H1 (cell line): ENCODE measurements around the gene CIAO3. TPM values are rescaled to one million over a fixed set of nuclear protein-coding genes. Genes with fewer than 3 reads are reported as not detected.

Experiments
- CTCF ChIA-PET: fragments of 300-600 bp; sonication (Branson Sonifier 250); formaldehyde crosslinking; loops from one replicate; lab custom pipeline; 2021; ENCODE audit not compliant: partially characterized antibody; lab: Charles Lee
- POLR2A ChIA-PET: fragments of 300-600 bp; sonication (Branson Sonifier 250); formaldehyde crosslinking; loops from one replicate; lab custom pipeline; 2021; ENCODE audit warnings: inconsistent platforms; ENCODE audit not compliant: partially characterized antibody; lab: Charles Lee
- DNase-seq, 2 experiments: peaks; one replicate each; pipeline versions ENCODE4 v3.0.0 to v3.0.0-alpha.2; 2010 to 2022; ENCODE audit warnings: low spot score in 2 of 2, low read depth in 1 of 2, mixed read lengths in 1 of 2
- FAIRE-seq: peaks from 2 replicates; lab custom pipeline; 2011; peaks lifted over from hg19 to GRCh38; lab: Jason Lieb, UNC
- H2AFZ ChIP-seq: 2 replicates; pipeline ENCODE4 v1.8.1; 2012; ENCODE audit warnings: low read length, inconsistent platforms
- H2AK5ac ChIP-seq: 2 replicates; pipeline ENCODE4 v1.6.1; 2013; ENCODE audit warnings: low read depth, low read length
- H2BK120ac ChIP-seq: replicated peaks from 2 replicates; pipeline ENCODE3; 2013; ENCODE audit warnings: low read depth, low read length, inconsistent platforms
- H2BK12ac ChIP-seq: 2 replicates; pipeline ENCODE4 v1.6.1; 2013; ENCODE audit warnings: low read depth, low read length
- H2BK15ac ChIP-seq: 2 replicates; pipeline ENCODE4 v1.6.1; 2013; ENCODE audit warnings: low read length
- H2BK20ac ChIP-seq: 2 replicates; pipeline ENCODE4 v1.6.1; 2013; ENCODE audit warnings: low read length
- H2BK5ac ChIP-seq: 2 replicates; pipeline ENCODE4 v1.6.1; 2013; ENCODE audit warnings: low read depth, low read length
- H3K14ac ChIP-seq: 2 replicates; pipeline ENCODE4 v1.6.1; 2013; ENCODE audit warnings: inconsistent platforms; ENCODE audit not compliant: insufficient read length
- H3K18ac ChIP-seq: 2 replicates; pipeline ENCODE4 v1.6.1; 2013; ENCODE audit warnings: low read length; ENCODE audit errors: extremely low read depth
- H3K23ac ChIP-seq: 2 replicates; pipeline ENCODE4 v1.6.1; 2013; ENCODE audit warnings: inconsistent platforms; ENCODE audit not compliant: insufficient read length
- H3K23me2 ChIP-seq: 2 replicates; pipeline ENCODE4 v1.6.1; 2013; ENCODE audit warnings: low read depth, low read length
- H3K27ac ChIP-seq: 2 replicates; pipeline ENCODE4 v1.6.1; 2011; ENCODE audit warnings: low read depth, low read length, inconsistent platforms
- H3K27me3 ChIP-seq, 4 experiments: replicated peaks in 1 of 4; 1 replicate in 1 of 4; 2 replicates in 3 of 4; pipeline versions ENCODE4 v1.6.1 to v1.8.1; 2011 to 2013; ENCODE audit warnings: low read length in 3 of 4, mild to moderate bottlenecking in 3 of 4, inconsistent platforms in 2 of 4, mixed read lengths in 2 of 4, moderate library complexity in 1 of 4; ENCODE audit not compliant: control insufficient read depth in 3 of 4, insufficient read depth in 3 of 4; ENCODE audit errors: extremely low read depth in 1 of 4
- H3K36me3 ChIP-seq, 4 experiments: 2 replicates each; pipeline versions ENCODE4 v1.6.1 to v1.8.1; 2011 to 2013; ENCODE audit warnings: mild to moderate bottlenecking in 4 of 4, low read length in 3 of 4, moderate library complexity in 2 of 4, control low read depth in 1 of 4, inconsistent platforms in 1 of 4; ENCODE audit not compliant: insufficient read depth in 4 of 4, control insufficient read depth in 2 of 4
- H3K4ac ChIP-seq: replicated peaks from 2 replicates; pipeline ENCODE3; 2013; ENCODE audit warnings: low read length, low read depth, mixed read lengths, inconsistent platforms; ENCODE audit not compliant: insufficient read length
- H3K4me1 ChIP-seq, 4 experiments: replicated peaks in 1 of 4; 1 replicate in 1 of 4; 2 replicates in 3 of 4; pipeline versions ENCODE4 v1.6.1 to v1.8.1; 2011 to 2013; ENCODE audit warnings: low read length in 3 of 4, inconsistent platforms in 2 of 4, mixed read lengths in 1 of 4; ENCODE audit not compliant: insufficient read depth in 4 of 4, control insufficient read depth in 3 of 4
- H3K4me2 ChIP-seq, 2 experiments: 2 replicates each; pipeline versions ENCODE4 v1.6.1 to v1.8.1; 2011 to 2013; ENCODE audit warnings: low read depth in 2 of 2, low read length in 2 of 2, control low read depth in 1 of 2, inconsistent platforms in 1 of 2, mild to moderate bottlenecking in 1 of 2; ENCODE audit not compliant: insufficient read depth in 1 of 2
- H3K4me3 ChIP-seq, 4 experiments: fragments of 200-600, 300-600 bp in 1 of 4; sonication (generic), shearing (Covaris generic), sonication (Bioruptor Twin) in 1 of 4; 2 replicates each; pipeline versions ENCODE4 v1.5.1 to v1.8.1; 2011 to 2016; ENCODE audit warnings: low read length in 4 of 4, low read depth in 3 of 4, control low read depth in 2 of 4, inconsistent platforms in 2 of 4, mild to moderate bottlenecking in 2 of 4, mixed read lengths in 1 of 4, moderate library complexity in 1 of 4; ENCODE audit not compliant: insufficient read depth in 2 of 4; ENCODE audit errors: extremely low read depth in 1 of 4
- H3K56ac ChIP-seq: replicated peaks from 2 replicates; pipeline ENCODE3; 2013; ENCODE audit warnings: low read depth, mild to moderate bottlenecking, mixed read lengths, low read length, inconsistent platforms; ENCODE audit not compliant: insufficient read length
- H3K79me1 ChIP-seq: 2 replicates; pipeline ENCODE4 v1.6.1; 2013; ENCODE audit warnings: low read depth, low read length, control low read depth
- H3K79me2 ChIP-seq, 2 experiments: 2 replicates each; pipeline versions ENCODE4 v1.6.1 to v1.8.1; 2012 to 2013; ENCODE audit warnings: low read length in 2 of 2, mild to moderate bottlenecking in 2 of 2, inconsistent platforms in 1 of 2; ENCODE audit not compliant: insufficient read depth in 2 of 2, control insufficient read depth in 1 of 2
- H3K9ac ChIP-seq, 4 experiments: replicated peaks in 1 of 4; 1 replicate in 1 of 4; 2 replicates in 3 of 4; pipeline versions ENCODE4 v1.6.1 to v1.8.1; 2011 to 2013; ENCODE audit warnings: low read depth in 3 of 4, low read length in 3 of 4, control low read depth in 2 of 4, mild to moderate bottlenecking in 2 of 4, moderate library complexity in 2 of 4, inconsistent platforms in 1 of 4; ENCODE audit errors: extremely low read depth in 1 of 4
- H3K9me3 ChIP-seq, 2 experiments: 2 replicates each; pipeline versions ENCODE4 v1.6.1 to v1.8.1; 2012 to 2013; ENCODE audit warnings: mild to moderate bottlenecking in 2 of 2, moderate library complexity in 2 of 2, control low read depth in 1 of 2, inconsistent platforms in 1 of 2, low read depth in 1 of 2, low read length in 1 of 2, mixed read lengths in 1 of 2; ENCODE audit not compliant: insufficient read depth in 2 of 2
- H4K20me1 ChIP-seq, 2 experiments: replicated peaks in 1 of 2; 2 replicates each; pipeline versions ENCODE3 to v1.8.1; 2011 to 2013; ENCODE audit warnings: inconsistent platforms in 2 of 2, low read length in 2 of 2, mild to moderate bottlenecking in 1 of 2; ENCODE audit not compliant: insufficient read depth in 2 of 2, control insufficient read depth in 1 of 2
- H4K5ac ChIP-seq: 2 replicates; pipeline ENCODE4 v1.6.1; 2013; ENCODE audit warnings: low read length, low read depth, mixed read lengths, inconsistent platforms; ENCODE audit not compliant: insufficient read length
- H4K8ac ChIP-seq: 2 replicates; pipeline ENCODE4 v1.8.0; 2013; ENCODE audit warnings: mild to moderate bottlenecking, moderate library complexity, low read length, inconsistent platforms; ENCODE audit not compliant: insufficient read depth; ENCODE audit errors: extremely low read depth
- H4K91ac ChIP-seq: replicated peaks from 2 replicates; pipeline ENCODE3; 2013; ENCODE audit warnings: low read length, mixed read lengths, inconsistent platforms; ENCODE audit not compliant: insufficient read length
- BACH1 ChIP-seq: IDR thresholded peaks from 2 replicates; pipeline ENCODE4 v1.6.1; 2012; ENCODE audit warnings: low read length, improper control_type of control experiment
- CBX5 ChIP-seq: fragments of 300-800, 300-1000 bp; sonication (generic); IDR thresholded peaks from 2 replicates; pipeline ENCODE4 v1.7.1; 2016; ENCODE audit warnings: antibody characterized with exemption, low read length, low read depth
- CEBPB ChIP-seq: IDR thresholded peaks from 2 replicates; pipeline ENCODE4 v1.6.1; 2012; ENCODE audit warnings: low read depth, low read length
- GTF2F1 ChIP-seq: IDR thresholded peaks from 2 replicates; pipeline ENCODE4 v1.6.1; 2012; ENCODE audit warnings: low read depth, low read length, improper control_type of control experiment, borderline replicate concordance
- KDM1A ChIP-seq: fragments of 200-600, 300-600 bp; sonication (generic); IDR thresholded peaks from 2 replicates; pipeline ENCODE4 v1.7.1; 2016; ENCODE audit warnings: mild to moderate bottlenecking, low read length, borderline replicate concordance
- NANOG ChIP-seq: IDR thresholded peaks from 2 replicates; pipeline ENCODE4 v1.6.1; 2011; ENCODE audit warnings: low read length, low read depth, mild to moderate bottlenecking, inconsistent platforms; ENCODE audit not compliant: insufficient read depth, poor library complexity, severe bottlenecking
- POLR2A ChIP-seq, 2 experiments: IDR thresholded peaks; 1 replicate in 1 of 2; 2 replicates in 1 of 2; pipeline ENCODE4 v1.6.1; 2011; ENCODE audit warnings: low read depth in 2 of 2, low read length in 2 of 2, mild to moderate bottlenecking in 2 of 2; ENCODE audit errors: control extremely low read depth in 1 of 2
- POU5F1 ChIP-seq: IDR thresholded peaks from 2 replicates; pipeline ENCODE4 v1.6.1; 2011; ENCODE audit warnings: low read depth, mild to moderate bottlenecking, low read length, moderate library complexity
- RBBP5 ChIP-seq: IDR thresholded peaks from 2 replicates; pipeline ENCODE4 v1.7.1; 2012; ENCODE audit warnings: low read depth, mild to moderate bottlenecking, inconsistent platforms, low read length, moderate library complexity, borderline replicate concordance
- SAP30 ChIP-seq: fragments of 300-600 bp; sonication (generic); IDR thresholded peaks from 2 replicates; pipeline ENCODE4 v1.7.1; 2012; ENCODE audit warnings: low read length, moderate library complexity, mild to moderate bottlenecking, inconsistent platforms; ENCODE audit not compliant: insufficient read depth, insufficient replicate concordance
- SIRT6 ChIP-seq: IDR thresholded peaks from one replicate; pipeline ENCODE4 v1.7.1; 2012; ENCODE audit warnings: low read length, inconsistent platforms
- TEAD4 ChIP-seq: IDR thresholded peaks from 2 replicates; pipeline ENCODE4 v1.6.1; 2012; ENCODE audit warnings: low read depth, low read length, inconsistent platforms, mixed read lengths
- WGBS, 2 experiments: shearing (Covaris generic) in 1 of 2; methylation state at CpG; one replicate each; pipeline versions ENCODE4 v1.1.6 to v1.1.7; 2013 to 2015; ENCODE audit warnings: low lambda C conversion rate in 2 of 2, mixed read lengths in 2 of 2, inconsistent platforms in 1 of 2, low coverage in 1 of 2, missing lambda C conversion rate in 1 of 2; ENCODE audit not compliant: insufficient replicate concordance in 2 of 2, insufficient coverage in 1 of 2, insufficient read length in 1 of 2; ENCODE audit errors: extremely low coverage in 1 of 2, missing lambda C conversion rate in 1 of 2; 5-methylcytosine and 5-hydroxymethylcytosine counted together
- polyA plus RNA-seq, 7 experiments: library from polyadenylated mRNA; depleted of rRNA in 3 of 7; stranded (reverse) in 5 of 7; unstranded in 2 of 7; fragments of >200 nt in 5 of 7; fragments of 200-250 nt in 2 of 7; gene quantifications; 1 replicate in 5 of 7; 2 replicates in 1 of 7; 4 replicates in 1 of 7; pipeline versions ENCODE4 v1.2.1 to v1.2.3, GENCODE V29; 2011 to 2013; ENCODE audit warnings: missing spikeins in 2 of 7, mixed read lengths in 2 of 7
- total RNA-seq: library from RNA; stranded (reverse); fragmentation: NEBNext Ultra II Directional; extraction: Animal tissue kit (Norgen Biotek cat#: 25700); gene quantifications from 2 replicates; pipeline ENCODE4 v1.2.1, GENCODE V29; 2021

The CIAO3 gene
- total and polyA plus RNA-seq, 2 of the 8 experiments (the other 6 are each of a cell fraction or from before 2014, with no cell fraction given): 20.0 to 20.4 TPM

DNA sequence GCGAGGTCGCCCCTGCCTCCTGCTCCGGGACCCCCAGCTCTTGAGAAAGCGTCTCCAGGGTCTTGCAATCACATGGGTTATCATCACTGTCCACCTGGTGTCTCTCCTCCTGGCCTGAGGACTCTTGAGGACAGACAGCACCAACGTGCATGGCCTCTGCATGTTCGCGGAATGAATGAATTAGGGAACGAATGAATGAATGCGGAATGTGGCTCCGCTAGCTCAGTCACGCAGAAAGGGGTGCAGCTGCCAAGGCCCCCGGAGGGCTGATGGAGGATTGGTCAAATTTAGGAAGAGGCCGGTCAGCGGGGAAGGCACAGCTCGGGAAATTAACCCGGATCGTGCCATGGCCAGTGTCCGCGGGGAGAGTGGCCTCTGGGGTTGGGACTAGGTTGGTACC lies 38.5 kb downstream of the CIAO3 start:
- Histone ChIP-seq H3K79me1 (no peaks in the 10 kb centered on the region), H3K4me1 (peaks cover 0 to 8% (median 2%) of the 10 kb centered on the region in 4 experiments; a peak in 4 of 7 replicates), H2BK120ac (no peak overlapping the region), H3K9me3 (no peaks in the 10 kb centered on the region), H3K27ac (no peak overlapping the region), H2AK5ac (no peak overlapping the region), H3K9ac (no peak overlapping the region), H2BK5ac (no peak overlapping the region), H3K4me3 (no peak overlapping the region), H3K14ac (no peak overlapping the region), H3K56ac (no peak overlapping the region), H3K4ac (no peak overlapping the region), H4K20me1 (peaks cover 8 to 27% of the 10 kb centered on the region in 2 experiments), H3K79me2 (no peaks in the 10 kb centered on the region), H3K23me2 (peaks cover 12% of the 10 kb centered on the region; the same call in 1 of the 2 replicates), H2BK20ac (no peak overlapping the region), H2AFZ (no peak overlapping the region), H3K18ac (no peak overlapping the region), H4K8ac (no peak overlapping the region), H2BK12ac (no peak overlapping the region), H3K27me3 (peaks cover 57 to 84% (median 79%) of the 10 kb centered on the region in 4 experiments)
- DNase-seq (no peak), FAIRE-seq (no peak)
- POLR2A ChIA-PET: interaction anchor here (1.0 to 4.5 kb wide), 6 partner anchors 8 to 82 kb away, joined by 3 to 30 read pairs (median 5); partner anchors contain the start of genes ANTKMT, JMJD8 and WDR24
- TF ChIP-seq NANOG (no peak), CBX5 (no peak), SAP30 (no peak), GTF2F1 (no peak), POLR2A (IDR thresholded peaks at IDR 0.05; ENCODE audit: control extremely low read depth in 1 of 2, low read depth in 2 of 2, low read length in 2 of 2) (no peak), CEBPB (no peak), KDM1A (no peak), SIRT6 (no peak), BACH1 (no peak), POU5F1 (no peak), RBBP5 (no peak), TEAD4 (no peak)
- TF ChIP-seq, all 59 proteins: peak for 0
- Histone ChIP-seq H3K4me2 (no peak overlapping the region), H3K23ac (no peak overlapping the region), H4K5ac (no peak overlapping the region), H2BK15ac (no peak overlapping the region), H3K36me3 (no peaks in the 10 kb centered on the region), H4K91ac (no peak overlapping the region)
- CTCF ChIA-PET: interaction anchor here (0.7 to 33.4 kb wide), 7 partner anchors 10 to 83 kb away, joined by 3 to 977 read pairs (median 5); partner anchors contain the start of genes ANTKMT, CCDC78, CIAO3 and HAGHL
- 94% methylated on average over 19 of the region's 19 CpGs; no CpG with 5 or more reads in 1 of the 2 experiments for WGBS, 2 experiments
